Retinal pigment epithelial cell (primary cell): ENCODE results near the gene LRRC71.

Source experiments
- DNase-seq: peaks from one replicate; pipeline ENCODE4 v3.0.0-alpha.2; 2010; ENCODE audit warnings: low read depth
- H3K4me3 ChIP-seq: 2 replicates; pipeline ENCODE4 v1.5.1; 2011; ENCODE audit warnings: mild to moderate bottlenecking, low read length, control low read depth, moderate library complexity
- TF ChIP-seq, protein P1 (sequence below): conservative IDR thresholded peaks from 2 replicates; pipeline ENCODE4 v1.5.1; 2011; ENCODE audit warnings: low read depth, low read length, control low read depth, inconsistent platforms

Gene LRRC71

DNA sequence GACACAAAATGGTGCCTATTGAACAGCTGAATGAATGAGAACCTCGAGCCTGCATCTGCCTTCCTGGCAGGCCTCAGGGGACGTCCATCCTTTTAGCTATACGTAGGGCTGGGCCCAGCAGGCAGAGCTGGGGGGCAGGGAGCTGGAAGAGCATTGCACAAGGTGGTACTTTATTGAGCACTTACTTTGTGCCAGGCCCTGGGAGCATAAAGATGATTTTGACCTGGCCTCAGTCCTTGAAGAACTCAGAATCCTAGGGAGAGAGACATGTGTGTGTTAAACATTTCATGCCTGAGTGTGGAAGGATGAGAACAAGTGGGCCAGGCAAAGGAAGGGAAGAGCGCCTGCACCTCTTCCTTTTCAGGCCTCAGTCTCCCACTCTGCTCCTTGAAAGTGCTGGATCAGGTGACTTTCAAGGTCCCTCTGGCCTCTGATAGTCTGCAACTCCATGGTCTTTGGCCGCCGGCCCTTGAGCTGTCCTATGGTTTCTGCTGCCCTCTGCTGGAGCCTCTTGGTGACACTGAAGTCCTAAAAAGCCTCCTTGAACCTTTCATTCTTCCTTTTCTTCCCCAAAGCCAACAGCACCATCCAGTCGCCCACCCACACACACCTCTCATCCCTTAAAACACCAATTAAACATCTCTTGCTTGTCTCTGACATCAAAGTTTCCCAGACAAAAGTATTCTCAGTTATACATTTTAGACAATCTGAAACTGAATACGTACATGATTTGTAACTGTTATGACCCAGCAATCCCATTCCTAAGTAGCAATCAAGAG lies 30.4 kb upstream of the LRRC71 start:
- H3K4me3 ChIP-seq = no peak overlapping the region
- TF ChIP-seq, protein P1, sequence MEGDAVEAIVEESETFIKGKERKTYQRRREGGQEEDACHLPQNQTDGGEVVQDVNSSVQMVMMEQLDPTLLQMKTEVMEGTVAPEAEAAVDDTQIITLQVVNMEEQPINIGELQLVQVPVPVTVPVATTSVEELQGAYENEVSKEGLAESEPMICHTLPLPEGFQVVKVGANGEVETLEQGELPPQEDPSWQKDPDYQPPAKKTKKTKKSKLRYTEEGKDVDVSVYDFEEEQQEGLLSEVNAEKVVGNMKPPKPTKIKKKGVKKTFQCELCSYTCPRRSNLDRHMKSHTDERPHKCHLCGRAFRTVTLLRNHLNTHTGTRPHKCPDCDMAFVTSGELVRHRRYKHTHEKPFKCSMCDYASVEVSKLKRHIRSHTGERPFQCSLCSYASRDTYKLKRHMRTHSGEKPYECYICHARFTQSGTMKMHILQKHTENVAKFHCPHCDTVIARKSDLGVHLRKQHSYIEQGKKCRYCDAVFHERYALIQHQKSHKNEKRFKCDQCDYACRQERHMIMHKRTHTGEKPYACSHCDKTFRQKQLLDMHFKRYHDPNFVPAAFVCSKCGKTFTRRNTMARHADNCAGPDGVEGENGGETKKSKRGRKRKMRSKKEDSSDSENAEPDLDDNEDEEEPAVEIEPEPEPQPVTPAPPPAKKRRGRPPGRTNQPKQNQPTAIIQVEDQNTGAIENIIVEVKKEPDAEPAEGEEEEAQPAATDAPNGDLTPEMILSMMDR = peak; percentile 89
- DNase-seq = no peak

DNA sequence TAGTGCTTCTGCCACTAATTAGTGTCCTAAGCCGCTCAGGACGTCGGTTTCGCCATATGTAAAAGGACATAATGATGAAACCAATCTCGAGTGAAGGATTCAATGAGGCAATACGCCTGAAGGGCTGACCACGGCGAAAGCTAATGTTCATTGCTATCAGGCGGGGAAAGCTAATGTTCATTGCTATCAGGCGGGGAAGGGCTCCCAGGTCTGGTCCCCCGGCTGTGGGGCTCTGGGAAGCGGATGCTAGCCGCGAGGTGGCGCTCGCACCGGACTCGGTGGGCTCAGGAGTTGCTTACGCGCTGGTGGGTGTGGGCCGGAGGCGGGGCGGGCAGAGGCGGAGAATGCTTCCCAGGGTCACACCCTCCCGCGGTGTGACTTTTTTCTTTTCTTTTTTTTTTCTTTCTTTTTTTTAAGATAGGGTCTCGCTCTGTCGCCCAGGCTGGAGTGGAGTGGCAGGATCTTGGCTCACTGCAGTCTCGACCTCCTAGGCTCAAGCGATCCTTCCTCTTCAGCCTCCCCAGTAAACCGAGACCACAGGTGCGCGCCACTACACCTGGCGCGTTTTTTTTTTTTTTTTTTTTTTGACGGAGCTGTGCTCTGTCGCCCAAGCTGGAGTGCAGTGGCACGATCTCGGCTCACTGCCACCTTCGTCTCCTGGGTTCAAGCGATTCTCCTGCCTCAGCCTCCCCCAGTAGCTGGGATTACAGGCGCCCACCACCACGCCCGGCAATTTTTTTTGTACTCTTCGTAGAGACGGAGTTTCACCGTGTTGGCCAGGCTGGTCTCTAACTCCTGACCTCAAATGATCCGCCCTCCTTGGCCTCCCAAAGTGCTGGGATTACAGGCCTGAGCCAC lies 28.0 kb upstream of the LRRC71 start:
- H3K4me3 ChIP-seq = peak overlapping the region; percentile 38
- DNase-seq = no peak
- TF ChIP-seq, protein P1 = peak; percentile 85

DNA sequence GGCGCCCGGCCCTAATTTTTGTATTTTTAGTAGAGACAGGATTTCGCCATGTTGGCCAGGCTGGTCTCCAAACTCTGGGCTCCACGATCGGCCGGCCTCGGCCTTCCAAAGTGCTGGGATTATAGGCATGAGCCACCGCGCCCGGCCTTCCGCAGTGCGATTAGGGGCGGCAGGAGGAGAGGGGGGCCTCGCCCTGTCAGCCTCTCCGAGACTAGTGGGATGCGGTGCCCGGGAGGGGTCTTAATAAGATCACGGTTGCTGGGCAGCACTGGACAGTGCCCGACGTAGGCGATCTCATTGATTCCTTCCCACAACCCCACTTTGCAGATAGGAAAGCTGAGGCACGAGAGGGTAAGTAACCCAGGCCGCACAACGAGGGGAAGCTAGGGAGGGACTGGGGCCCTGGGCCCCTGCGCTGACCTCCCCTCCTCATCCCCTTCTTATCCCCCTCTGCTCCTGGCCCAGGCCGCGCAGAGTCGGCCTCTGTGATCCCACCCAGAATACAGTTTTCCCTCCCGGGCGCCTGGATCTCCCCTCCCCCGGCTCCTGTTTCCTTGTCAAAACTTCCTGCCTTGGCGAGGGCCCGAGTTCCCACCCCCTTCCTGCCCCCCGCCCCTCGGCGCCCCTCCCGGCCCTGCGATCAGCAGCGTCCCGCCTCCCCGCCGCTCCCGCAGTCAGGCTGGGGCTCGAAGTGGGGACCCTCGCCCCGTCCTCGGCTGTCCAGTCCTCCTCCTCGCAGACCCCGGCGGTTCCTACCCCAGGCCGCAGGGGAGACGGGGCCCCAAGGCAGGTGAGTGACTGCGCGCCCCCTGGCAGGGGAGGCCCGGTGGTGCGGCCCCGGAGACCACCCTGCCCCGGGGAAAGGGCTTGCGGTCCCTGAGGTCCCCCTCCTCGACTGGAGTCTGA lies 27.1 kb upstream of the LRRC71 start, which contains the start of gene PEAR1:
TSS of gene PEAR1 (plus strand) at position 671 of the 906 bp plus-strand sequence. CDS start 10,209 bp downstream, outside the sequence.
- TF ChIP-seq, protein P1 = no peak
- H3K4me3 ChIP-seq = peak within 1 kb of the TSS; percentile 38
- no peak for DNase-seq

DNA sequence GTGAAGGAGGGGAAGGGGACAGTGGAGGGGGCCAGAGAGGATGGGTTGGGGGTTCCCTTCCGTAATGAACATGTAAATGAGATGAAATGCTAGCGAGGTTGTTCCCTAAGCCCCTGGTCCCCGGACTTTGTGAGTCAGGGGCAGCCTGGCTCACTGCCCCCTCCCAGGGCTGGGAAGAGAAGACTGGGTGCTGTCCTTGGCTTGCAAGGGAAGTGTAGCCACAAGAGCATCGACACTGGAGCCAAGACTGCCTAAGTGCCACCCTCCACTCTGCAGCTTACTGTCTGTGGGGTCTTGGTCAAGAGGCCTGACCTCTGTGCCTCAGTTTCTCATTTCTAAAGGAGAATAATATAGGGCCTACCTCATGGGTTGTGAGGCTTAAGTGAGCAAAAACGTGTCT lies 26.4 kb upstream of the LRRC71 start:
- DNase-seq = no peak
- peak overlapping the region; percentile 3 for H3K4me3 ChIP-seq
- TF ChIP-seq, protein P1 = no peak

DNA sequence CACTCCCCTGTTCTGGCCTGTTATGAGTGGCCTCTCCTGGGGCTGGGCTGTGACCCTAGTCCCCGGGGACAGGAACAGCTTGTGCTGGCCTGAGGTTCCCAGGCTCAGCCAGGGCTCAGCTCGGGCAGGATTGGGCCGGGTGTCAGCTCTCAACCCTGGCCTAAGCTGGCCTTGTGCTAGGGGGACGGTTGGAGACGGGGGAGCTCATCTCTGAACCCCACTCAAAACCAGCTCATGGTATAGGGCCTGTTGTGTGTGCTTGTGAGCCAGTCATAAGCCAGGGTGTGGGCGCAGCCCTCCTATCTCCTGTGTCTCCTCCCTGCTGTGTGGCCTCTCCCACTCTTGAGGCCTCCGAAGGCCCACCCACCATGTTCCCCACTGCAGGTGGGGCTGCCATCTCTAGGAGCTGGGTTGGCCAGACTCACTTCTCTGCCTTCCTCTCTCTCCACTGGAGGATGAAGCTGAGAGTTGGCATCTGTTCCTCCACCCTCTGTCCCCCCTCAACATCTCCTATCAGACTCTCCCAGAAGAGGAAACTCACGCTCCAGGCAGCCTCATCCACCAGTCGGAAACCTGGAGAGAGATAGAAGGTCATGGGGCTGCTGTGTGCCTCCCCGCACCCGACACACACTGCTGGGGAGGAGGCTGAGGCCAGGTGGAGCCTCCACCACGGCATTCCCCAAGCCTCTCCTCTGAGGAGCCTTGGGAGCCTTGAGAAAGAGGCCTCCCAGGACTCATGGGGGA lies 25.5 kb upstream of the LRRC71 start:
- H3K4me3 ChIP-seq = no peak overlapping the region
- TF ChIP-seq, protein P1 = no peak
- no peak for DNase-seq

DNA sequence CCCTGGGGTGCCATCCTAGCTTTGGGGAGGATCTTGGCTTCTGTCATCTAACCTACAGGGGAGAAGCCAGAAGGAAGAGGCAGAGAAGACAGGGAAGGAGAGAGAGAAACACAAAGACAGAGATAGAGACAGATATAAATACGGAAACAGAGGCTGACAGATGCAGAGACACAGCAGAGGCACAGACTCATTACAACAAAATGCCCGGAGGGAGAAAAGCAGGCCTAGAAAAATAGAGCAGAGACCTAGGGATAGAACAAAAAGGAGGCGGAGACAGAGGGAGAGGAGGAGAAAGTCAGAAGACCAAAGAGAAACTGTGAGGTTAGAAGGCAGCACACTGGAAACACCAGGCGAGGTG lies 25.0 kb upstream of the LRRC71 start:
- no peak for DNase-seq
- TF ChIP-seq, protein P1 = no peak
- no peak overlapping the region for H3K4me3 ChIP-seq
